KMS-11 (cell line): ENCODE data around the gene DAB2IP.

Source experiments
- H2AFZ ChIP-seq: fragments of 200-600 bp; sonication (generic); 2 replicates; pipeline ENCODE4 v1.6.1; 2016; ENCODE audit warnings: antibody characterized with exemption, mixed run types, low read depth
- H3K27ac ChIP-seq: fragments of 200-600 bp; sonication (generic); 2 replicates; pipeline ENCODE4 v1.6.1; 2016; ENCODE audit warnings: mild to moderate bottlenecking, mixed run types
- H3K27me3 ChIP-seq: fragments of 200-600 bp; sonication (generic); 2 replicates; pipeline ENCODE4 v1.6.1; 2017; ENCODE audit warnings: mild to moderate bottlenecking, low read depth, mixed run types, moderate library complexity; ENCODE audit not compliant: insufficient read depth
- H3K36me3 ChIP-seq: fragments of 200-600 bp; sonication (generic); 2 replicates; pipeline ENCODE4 v1.6.1; 2017; ENCODE audit warnings: mild to moderate bottlenecking, mixed run types; ENCODE audit not compliant: insufficient read depth
- H3K4me1 ChIP-seq: fragments of 200-600 bp; sonication (generic); 2 replicates; pipeline ENCODE4 v1.6.1; 2016; ENCODE audit warnings: mild to moderate bottlenecking, low read depth, mixed run types; ENCODE audit not compliant: poor library complexity, severe bottlenecking
- H3K4me2 ChIP-seq: fragments of 200-600 bp; sonication (generic); 2 replicates; pipeline ENCODE4 v1.7.0; 2016; ENCODE audit warnings: mild to moderate bottlenecking, mixed run types
- H3K4me3 ChIP-seq: fragments of 200-600 bp; sonication (generic); IDR thresholded peaks from 2 replicates; pipeline ENCODE4 v1.6.1; 2017; ENCODE audit warnings: low read depth, low read length, mixed read lengths; ENCODE audit not compliant: insufficient read depth
- H3K79me2 ChIP-seq: fragments of 200-600 bp; sonication (generic); 2 replicates; pipeline ENCODE4 v1.6.1; 2016; ENCODE audit warnings: low read depth, mixed run types; ENCODE audit not compliant: insufficient read depth
- H3K9ac ChIP-seq: fragments of 200-600 bp; sonication (generic); 2 replicates; pipeline ENCODE4 v1.6.1; 2016; ENCODE audit warnings: mild to moderate bottlenecking, mixed run types
- H4K20me1 ChIP-seq: fragments of 200-600 bp; sonication (generic); 2 replicates; pipeline ENCODE4 v1.6.1; 2016; ENCODE audit warnings: mild to moderate bottlenecking, mixed run types; ENCODE audit not compliant: insufficient read depth
- CTCF ChIP-seq: fragments of 200-600 bp; sonication (generic); conservative IDR thresholded peaks from 2 replicates; pipeline ENCODE4 v1.6.1; 2017; ENCODE audit warnings: low read depth, mild to moderate bottlenecking, antibody characterized with exemption, low read length, moderate library complexity, mixed read lengths

DAB2IP gene

GRCh38 chr9:121650217-121651007, 1.0 kb upstream of the DAB2IP start:
- Histone ChIP-seq H3K79me2 (no peaks in the 10 kb centered on the region), H3K4me1 (peaks cover 14% of the 10 kb centered on the region), H3K9ac (no peak overlapping the region), H2AFZ (peak overlapping the region; percentile 82), H3K36me3 (no peaks in the 10 kb centered on the region), H3K27me3 (peaks cover 4% of the 10 kb centered on the region; the same call in 1 of the 2 replicates), H4K20me1 (no peaks in the 10 kb centered on the region), H3K27ac (no peak overlapping the region), H3K4me3 (no peak overlapping the region), H3K4me2 (peak overlapping the region; percentile 52; the same call in 1 of the 2 replicates)
- no peak for TF ChIP-seq CTCF

GRCh38 chr9:121651008-121651294, 483 bp upstream of the DAB2IP start:
- H4K20me1 ChIP-seq = no peaks in the 10 kb centered on the region
- no peak for TF ChIP-seq CTCF
- H3K36me3 ChIP-seq = no peaks in the 10 kb centered on the region
- no peak overlapping the region for H3K4me3 ChIP-seq
- H3K4me2 ChIP-seq = peak overlapping the region; percentile 33; the same call in 1 of the 2 replicates
- peaks cover 14% of the 10 kb centered on the region for H3K4me1 ChIP-seq
- H3K27me3 ChIP-seq = peaks cover 4% of the 10 kb centered on the region; the same call in 1 of the 2 replicates
- no peak overlapping the region for H3K27ac ChIP-seq
- H2AFZ ChIP-seq = peak overlapping the region; percentile 82
- no peaks in the 10 kb centered on the region for H3K79me2 ChIP-seq
- no peak overlapping the region; the same call in 1 of the 2 replicates for H3K9ac ChIP-seq

- peak overlapping the region; percentile 55; the same call in 1 of the 2 replicates for H3K9ac ChIP-seq
- peaks cover 14% of the 10 kb centered on the region for H3K4me1 ChIP-seq
- TF ChIP-seq CTCF = no peak
- peaks cover 4% of the 10 kb centered on the region; the same call in 1 of the 2 replicates for H3K27me3 ChIP-seq
- no peaks in the 10 kb centered on the region for H3K36me3 ChIP-seq
- H3K4me3 ChIP-seq = no peak overlapping the region
- peak overlapping the region; percentile 82 for H2AFZ ChIP-seq
- H3K79me2 ChIP-seq = no peaks in the 10 kb centered on the region
- H4K20me1 ChIP-seq = no peaks in the 10 kb centered on the region
- H3K4me2 ChIP-seq = peak overlapping the region; percentile 86
- no peak overlapping the region for H3K27ac ChIP-seq
Measured at GRCh38 chr9:121652021-121652837, 795 bp downstream of the DAB2IP start.

- no peak overlapping the region for H2AFZ ChIP-seq
- no peak overlapping the region for H3K9ac ChIP-seq
- no peak overlapping the region for H3K27ac ChIP-seq
- TF ChIP-seq CTCF = no peak
- H3K4me2 ChIP-seq = no peak overlapping the region
- H3K4me3 ChIP-seq = no peak overlapping the region
- no peaks in the 10 kb centered on the region for H3K36me3 ChIP-seq
- H4K20me1 ChIP-seq = no peaks in the 10 kb centered on the region
- H3K27me3 ChIP-seq = peaks cover 4% of the 10 kb centered on the region; the same call in 1 of the 2 replicates
- no peaks in the 10 kb centered on the region for H3K79me2 ChIP-seq
- H3K4me1 ChIP-seq = peaks cover 14% of the 10 kb centered on the region
Measured at GRCh38 chr9:121652838-121653231, 1.4 kb downstream of the DAB2IP start.
